GM10847 (cell line): ENCODE data around the gene ZNF143.

ENCODE experiments used
- POLR2A ChIP-seq: IDR thresholded peaks from 2 replicates; pipeline ENCODE4 v1.6.1; 2011; ENCODE audit not compliant: insufficient read length; ENCODE audit errors: extremely low read depth

ZNF143 gene

DNA sequence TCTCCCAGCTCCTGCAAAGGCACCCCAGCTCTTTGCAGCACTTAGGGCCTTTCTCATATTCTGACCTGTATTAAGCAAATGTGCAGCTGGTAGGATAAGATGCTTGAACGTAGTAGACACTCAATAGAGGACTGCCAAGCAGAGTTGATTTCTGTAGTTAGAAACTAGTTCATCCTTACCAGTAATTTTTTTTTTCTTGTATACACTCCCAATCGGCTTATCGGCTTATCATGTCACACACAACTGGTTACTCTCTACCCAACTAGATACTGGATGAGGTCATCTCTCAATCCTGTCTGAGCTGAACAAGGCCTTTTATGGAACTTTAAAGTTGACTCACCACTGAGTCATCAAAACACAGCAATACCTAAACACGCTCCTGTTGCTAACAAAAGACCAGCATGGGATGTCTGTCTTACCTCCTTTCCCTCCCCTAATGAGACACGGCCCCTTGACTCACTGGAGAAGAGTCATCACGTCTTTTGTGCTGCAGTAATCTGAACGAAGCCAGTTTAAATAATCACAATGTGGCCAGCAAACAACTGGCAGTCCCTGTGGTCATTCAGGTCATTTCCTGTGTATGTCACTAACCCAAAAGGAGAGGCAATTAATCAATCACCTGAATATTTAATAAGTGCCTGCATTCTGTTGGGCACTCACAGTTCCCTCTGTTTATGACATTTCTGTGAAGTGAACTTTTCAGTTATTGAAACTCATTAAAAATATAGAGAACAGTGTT, 105.2 kb downstream of the ZNF143 start:
- no peak for TF ChIP-seq POLR2A

DNA sequence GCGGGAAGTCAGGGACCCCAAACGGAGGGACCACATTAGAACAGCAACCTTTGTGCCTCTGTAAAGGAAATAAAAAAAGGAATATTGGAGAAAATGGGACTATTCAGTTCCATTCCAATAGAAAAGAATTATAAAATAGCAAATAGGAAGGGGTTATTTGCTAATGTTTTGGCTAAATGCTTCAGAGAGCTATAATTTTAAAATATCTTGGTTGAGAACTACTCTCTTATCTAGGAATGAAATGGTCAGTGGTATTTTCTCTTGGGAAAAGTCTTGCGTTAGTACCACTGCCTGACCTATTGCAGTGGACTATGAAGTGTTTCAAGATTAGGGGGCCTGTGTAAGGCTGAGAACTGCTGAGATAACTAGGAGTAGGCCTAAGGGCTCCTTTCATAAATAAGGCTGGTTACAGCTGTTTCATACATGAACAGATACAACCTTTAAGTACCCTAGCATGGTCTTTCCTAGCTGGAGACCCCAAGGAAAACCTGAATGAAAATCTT, 105.8 kb downstream of the ZNF143 start:
- TF ChIP-seq POLR2A = no peak

DNA sequence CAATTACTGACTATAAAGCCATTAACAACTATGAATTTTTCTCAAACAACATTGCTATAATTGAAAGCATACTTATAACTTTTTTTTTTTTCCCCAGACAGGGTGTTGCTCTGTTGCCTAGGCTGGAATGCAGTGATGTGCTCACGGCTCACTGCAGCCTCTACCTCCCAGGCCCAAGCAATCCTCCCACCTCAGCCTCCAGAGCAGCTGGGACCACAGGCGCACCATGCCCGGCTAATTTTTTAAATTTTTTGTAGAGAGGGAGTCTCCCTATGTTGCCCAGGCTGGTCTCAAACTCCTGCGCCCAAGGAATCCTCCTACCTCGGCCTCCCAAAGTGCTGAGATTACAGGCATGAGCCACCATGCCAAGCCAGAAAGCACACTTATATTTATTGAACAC, 106.6 kb downstream of the ZNF143 start:
- TF ChIP-seq POLR2A = no peak

DNA sequence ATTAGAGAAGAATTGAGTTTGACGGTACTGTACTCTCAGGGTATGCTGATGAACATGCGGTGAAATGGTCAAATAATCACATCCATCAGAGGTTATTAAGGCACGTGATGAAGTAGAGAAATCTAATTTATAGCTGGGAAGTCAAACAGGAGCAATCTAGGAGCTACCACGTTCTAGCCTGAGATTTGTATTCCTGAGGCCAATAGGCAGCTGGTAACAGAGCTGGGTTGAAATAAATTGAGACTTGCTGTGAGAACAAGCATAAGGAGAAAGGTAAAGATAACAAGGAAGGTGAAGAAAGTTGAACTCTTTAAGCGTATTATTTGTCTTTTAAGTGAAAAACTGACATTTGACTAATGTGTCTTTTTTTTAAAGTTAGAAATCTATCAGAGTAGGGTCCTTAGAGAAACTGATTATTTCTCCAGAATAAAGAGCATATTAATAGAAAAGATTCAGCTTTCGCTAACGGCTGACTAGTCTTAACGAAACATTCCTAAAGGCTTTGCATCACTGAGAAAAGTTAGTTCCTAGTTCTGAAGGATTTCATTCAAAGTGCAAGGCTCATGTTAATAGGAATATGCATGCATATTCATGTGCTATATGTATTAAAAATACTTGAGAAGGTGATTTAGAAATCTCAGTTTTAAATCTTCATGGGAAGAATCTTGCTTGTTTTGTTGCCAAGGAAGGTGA, 107.5 kb downstream of the ZNF143 start:
- no peak for TF ChIP-seq POLR2A

DNA sequence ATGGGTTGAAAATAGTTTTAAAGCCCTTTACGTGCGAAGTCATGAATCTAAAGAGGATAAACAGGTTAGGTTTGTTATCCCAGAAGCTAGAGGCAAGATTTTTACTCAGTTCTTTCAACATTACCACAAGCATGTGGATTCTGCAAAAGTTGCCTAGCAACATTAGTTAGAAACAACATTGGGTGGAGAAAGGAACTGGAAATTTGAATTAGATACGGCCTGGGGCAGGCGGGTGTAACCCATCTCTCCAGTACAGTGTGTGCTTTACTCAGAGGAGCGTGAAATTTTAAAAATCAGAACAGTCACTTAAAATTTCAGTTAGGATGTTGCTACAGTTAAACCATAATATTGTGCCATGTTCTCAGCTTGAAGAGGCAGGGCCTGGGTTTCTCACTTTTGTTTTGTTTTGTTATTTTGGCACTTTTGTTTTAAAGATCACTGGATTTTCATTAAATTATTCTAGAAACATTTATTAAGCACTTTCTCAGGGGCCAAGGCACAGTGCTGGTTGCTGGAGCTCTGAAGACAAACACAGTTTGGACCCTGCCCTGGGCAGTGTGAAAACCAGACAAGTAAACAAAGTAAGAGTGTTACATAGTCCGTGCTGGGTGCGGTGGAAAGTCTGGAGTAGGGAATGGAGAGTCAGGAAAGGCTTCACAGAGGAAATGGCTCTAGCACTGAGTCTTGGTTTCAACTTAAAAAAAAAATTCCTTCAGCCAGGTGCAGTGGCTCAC, 108.2 kb downstream of the ZNF143 start:
- TF ChIP-seq POLR2A = no peak

DNA sequence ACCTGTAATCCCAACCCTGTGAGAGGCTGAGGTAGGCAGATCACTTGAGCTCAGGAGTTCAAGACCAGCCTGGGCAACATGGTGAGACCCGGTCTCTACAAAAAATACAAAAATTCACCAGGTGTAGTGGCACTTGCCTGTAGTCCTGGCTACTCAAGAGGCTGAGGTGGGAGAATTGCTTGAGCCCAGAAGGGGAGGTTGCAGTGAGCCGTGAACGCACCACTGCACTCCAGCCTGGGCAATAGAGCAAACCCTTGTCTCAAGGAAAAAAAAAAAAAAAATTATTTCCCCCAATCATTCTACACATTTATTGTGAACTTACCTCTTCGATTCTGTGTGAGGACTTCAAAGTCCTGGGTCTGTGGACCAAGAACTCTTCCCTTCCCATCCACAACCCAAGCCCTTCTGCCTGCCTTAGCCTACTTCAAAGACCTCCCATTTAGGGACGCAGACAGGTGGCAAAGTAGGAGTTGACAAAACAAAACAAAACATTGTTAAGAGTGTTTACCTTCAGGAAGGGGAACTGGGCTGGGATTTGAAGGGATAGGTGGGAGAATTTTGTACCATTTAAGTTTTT, 108.9 kb downstream of the ZNF143 start:
- no peak for TF ChIP-seq POLR2A

DNA sequence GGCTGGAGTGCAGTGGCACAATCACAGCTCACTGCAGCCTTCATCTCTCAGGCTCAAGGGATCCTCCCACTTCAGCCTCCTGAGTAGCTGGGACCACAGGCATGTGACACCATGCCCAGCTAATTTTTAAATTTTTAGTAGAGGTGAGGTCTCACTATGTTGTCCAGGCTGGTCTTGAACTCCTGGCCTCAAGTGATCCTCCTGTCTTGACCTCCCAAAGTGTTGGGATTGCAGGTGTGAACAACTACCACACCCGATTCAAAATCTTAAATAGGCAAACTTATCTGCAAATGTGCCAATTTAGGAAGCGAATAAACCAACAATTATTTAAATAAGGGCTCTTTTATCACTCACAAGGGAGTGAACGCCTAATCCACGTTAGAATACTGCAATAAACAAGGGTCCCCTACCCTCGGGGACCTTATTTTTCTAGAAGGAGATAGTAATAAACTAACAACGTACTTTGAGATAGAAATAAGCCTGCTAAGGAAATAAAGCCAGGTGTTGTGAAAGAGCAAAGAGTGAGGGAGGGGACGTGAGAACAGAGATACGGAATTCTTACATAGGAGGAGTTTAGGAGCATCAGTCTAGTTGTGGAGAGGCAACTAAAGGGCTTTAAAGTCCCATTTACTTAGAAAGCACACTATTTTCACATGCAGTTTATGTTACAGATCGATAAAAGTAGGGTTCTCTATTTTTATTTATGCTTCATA, 109.7 kb downstream of the ZNF143 start:
- no peak for TF ChIP-seq POLR2A

DNA sequence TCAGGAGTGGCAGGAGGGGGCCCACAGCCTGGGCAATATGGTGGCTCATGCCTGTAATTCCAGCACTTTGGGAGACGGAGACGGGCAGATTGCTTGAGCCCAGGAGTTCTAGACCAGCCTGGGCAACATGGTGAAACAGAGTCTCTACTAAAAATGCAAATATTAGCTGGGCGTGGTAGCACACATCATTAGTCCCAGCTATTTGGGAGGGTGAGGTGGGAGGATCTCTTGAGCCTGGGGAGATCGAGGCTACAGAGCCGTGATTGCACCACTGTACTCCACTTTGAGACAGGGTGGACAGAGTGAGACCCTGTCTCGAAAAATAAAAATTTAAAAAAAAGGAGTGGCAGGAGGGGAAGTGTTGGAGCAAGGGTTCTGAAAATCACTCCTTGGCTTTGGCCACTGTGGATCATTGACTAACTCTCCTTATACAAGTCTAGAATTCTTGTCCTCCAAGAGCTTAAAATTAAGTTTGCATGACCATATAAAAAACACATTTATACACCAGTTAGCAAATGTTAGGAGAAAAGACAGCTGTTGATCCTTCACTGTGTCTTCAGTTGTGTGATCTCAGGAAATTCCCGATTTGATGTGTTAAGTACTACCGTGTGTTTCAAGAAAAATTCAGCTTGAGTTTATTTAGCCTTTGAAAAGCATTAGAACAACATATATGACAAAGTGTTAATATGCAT, 110.4 kb downstream of the ZNF143 start:
- no peak for TF ChIP-seq POLR2A

DNA sequence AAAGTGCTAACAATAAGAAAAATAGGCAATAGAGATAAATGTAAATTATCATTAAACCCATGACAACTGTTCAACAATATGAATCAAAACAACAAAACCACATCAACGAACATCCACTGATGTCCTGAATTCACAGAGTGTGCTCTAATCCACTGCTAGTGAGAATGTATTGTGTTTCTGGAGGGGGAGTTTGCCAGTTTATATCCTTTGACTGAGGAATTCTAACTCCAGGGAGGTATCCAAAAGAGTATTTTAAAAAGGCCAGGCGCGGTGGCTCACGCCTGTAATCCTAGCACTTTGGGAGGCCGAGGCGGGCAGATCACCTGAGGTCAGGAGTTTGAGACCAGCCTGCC, 110.9 kb downstream of the ZNF143 start:
- no peak for TF ChIP-seq POLR2A

DNA sequence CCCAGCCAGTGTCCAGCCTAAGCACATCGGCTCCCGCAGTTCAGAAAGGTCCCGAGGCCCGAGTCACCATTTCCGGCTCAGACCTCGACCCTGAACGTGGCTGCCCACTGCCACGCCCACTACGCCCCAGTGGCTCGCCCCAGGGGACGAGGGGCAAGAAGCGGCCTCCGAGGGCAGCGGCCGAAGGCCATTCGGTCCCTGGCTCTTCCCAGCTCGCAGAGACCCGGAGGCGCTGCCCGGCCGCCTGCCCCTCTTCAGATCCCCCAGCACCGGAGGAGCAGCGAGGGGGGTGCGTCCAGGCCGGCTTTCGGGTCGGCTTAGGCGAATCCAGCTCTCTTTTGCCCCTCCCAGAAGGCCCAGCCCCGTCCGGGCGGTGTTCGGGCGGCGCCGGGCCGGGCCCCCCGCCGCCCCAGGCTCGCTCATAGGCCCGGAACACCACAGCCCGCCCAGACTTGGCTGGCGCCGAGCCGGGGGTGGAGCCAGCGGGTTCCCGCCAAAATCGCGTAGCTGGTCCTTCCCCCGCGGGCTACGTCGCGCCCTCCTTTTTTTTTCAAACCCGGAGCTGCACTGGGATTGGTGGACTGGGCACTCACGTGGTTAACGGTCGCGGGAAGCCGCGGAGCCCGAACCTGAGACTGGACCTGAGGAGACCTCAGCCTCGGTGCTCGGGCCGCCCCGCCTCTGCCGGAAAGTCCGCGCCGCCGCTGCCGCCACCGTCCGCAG, 112.4 kb downstream of the ZNF143 start, which contains the start of gene WEE1:
Gene WEE1 (plus strand): TSS at position 619 of the 723 bp plus-strand sequence. CDS start 264 bp downstream, outside the sequence.
- TF ChIP-seq POLR2A = peak; percentile 39

DNA sequence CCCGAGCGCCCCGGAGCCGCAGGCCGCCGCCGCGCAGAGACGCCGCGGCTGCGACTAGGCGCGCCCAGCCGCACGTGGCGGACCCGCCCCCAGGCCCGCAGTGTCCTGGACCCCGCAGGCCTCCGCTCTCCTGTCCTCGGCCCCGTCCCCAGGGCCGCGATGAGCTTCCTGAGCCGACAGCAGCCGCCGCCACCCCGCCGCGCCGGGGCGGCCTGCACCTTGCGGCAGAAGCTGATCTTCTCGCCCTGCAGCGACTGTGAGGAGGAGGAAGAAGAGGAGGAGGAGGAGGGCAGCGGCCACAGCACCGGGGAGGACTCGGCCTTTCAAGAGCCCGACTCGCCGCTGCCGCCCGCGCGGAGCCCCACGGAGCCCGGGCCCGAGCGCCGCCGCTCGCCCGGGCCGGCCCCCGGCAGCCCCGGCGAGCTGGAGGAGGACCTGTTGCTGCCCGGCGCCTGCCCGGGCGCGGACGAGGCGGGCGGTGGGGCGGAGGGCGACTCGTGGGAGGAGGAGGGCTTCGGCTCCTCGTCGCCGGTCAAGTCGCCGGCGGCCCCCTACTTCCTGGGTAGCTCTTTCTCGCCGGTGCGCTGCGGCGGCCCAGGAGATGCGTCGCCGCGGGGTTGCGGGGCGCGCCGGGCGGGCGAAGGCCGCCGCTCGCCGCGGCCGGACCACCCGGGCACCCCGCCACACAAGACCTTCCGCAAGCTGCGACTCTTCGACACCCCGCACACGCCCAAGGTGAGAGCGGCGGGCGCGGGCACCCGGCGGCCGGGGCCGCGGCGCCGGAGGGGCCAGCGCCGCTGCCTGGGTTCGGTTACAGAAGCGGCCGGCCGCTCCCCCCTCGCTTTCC, 113.2 kb downstream of the ZNF143 start:
- no peak for TF ChIP-seq POLR2A

DNA sequence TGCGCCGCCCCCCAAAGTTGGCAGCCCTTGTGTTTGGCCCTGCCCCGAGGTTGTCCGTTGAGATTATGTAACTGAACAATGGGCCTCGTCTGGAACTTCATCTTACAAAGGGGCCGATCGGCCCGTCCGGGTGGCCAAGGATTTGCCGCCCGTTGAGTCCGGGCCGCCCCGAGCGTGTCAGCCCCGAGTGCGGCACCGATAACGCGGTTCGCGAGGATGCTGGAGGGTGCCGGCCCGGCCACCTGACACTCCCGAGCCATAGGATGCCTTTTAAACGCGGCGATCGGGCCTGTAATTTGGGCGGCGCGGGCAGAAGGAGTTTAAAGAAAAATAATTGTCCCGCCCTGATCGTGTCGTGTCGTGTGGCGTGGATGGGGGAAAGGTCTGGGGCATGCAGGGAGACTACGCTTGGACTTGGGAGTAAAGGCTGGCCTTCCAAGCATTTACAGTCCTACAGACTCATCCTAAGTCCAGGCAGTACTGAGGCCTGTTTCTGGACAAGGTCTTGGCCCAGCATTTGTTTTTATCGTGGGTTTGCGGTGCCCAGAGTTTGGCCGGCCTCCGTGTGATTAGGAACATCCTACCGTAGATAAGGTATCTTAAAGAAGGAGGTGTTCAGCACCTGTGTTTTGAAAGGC, 113.9 kb downstream of the ZNF143 start:
- no peak for TF ChIP-seq POLR2A
